ENCODE measurements around the gene RPL9. TPM values are rescaled to one million over a fixed set of nuclear protein-coding genes. Genes with fewer than 3 reads are reported as not detected.
A peak's percentile ranks its signal among the peaks of the same experiment; 100 is the strongest.

RPL9 gene
- total and polyA plus RNA-seq, 4 experiments from 2014 or later = 2,318 to 2,913 (median 2,432) TPM

GRCh38 chr4:39497909-39498726 is 39.4 kb upstream of the RPL9 start:
- no peak overlapping the region for H3K4me3 Mint-ChIP-seq
- Histone ChIP-seq H3K4me3 (ENCODE audit: low read length in 2 of 2) (no peak overlapping the region), H3K9me3 (ENCODE audit: control insufficient read depth in 1 of 2, low read length in 2 of 2) (no peaks in the 10 kb centered on the region), H3K4me1 (ENCODE audit: insufficient read depth, low read length) (no peaks in the 10 kb centered on the region), H3K27ac (ENCODE audit: low read depth, low read length) (no peak overlapping the region), H3K27me3 (ENCODE audit: insufficient read depth, low read length) (no peaks in the 10 kb centered on the region), H3K36me3 (ENCODE audit: insufficient read depth, low read length) (peaks cover 8% of the 10 kb centered on the region)
- H3K36me3 Mint-ChIP-seq = peaks cover 18 to 21% of the 10 kb centered on the region in 2 donors
- intact Hi-C loops (cut with micrococcal nuclease) = no loop called here
- DNase-seq = no peak
- ChIA-PET POLR2A (ENCODE audit: partially characterized antibody) (no interaction called here), CTCF (ENCODE audit: partially characterized antibody) (no interaction called here)
- H3K27me3 Mint-ChIP-seq = peaks cover 0 to 2% of the 10 kb centered on the region in 2 donors
- no peak overlapping the region for H3K27ac Mint-ChIP-seq
- no peaks in the 10 kb centered on the region for H3K4me1 Mint-ChIP-seq
- H3K9me3 Mint-ChIP-seq = no peaks in the 10 kb centered on the region

- Histone ChIP-seq H3K4me1 (ENCODE audit: insufficient read depth, low read length) (no peaks in the 10 kb centered on the region), H3K4me3 (ENCODE audit: low read length in 2 of 2) (no peak overlapping the region), H3K27me3 (ENCODE audit: insufficient read depth, low read length) (no peaks in the 10 kb centered on the region), H3K9me3 (ENCODE audit: control insufficient read depth in 1 of 2, low read length in 2 of 2) (no peaks in the 10 kb centered on the region), H3K36me3 (ENCODE audit: insufficient read depth, low read length) (no peaks in the 10 kb centered on the region), H3K27ac (ENCODE audit: low read depth, low read length) (no peak overlapping the region)
- intact Hi-C loops (cut with micrococcal nuclease) = no loop called here
- H3K27me3 Mint-ChIP-seq = peaks cover 0 to 2% of the 10 kb centered on the region in 2 donors
- H3K27ac Mint-ChIP-seq = no peak overlapping the region
- POLR2A ChIA-PET (ENCODE audit: partially characterized antibody) = no interaction called here
- H3K4me3 Mint-ChIP-seq = peak overlapping the region in 1 of 8 donors; percentile 42
- no peaks in the 10 kb centered on the region for H3K4me1 Mint-ChIP-seq
- no peaks in the 10 kb centered on the region for H3K9me3 Mint-ChIP-seq
- no peak for DNase-seq
- CTCF ChIA-PET (ENCODE audit: partially characterized antibody) = interaction anchor here (1.2 to 1.5 kb wide), 2 partner anchors 8 to 24 kb away, joined by 3 read pairs; no protein-coding TSS in a partner anchor
- H3K36me3 Mint-ChIP-seq = peaks cover 7 to 13% of the 10 kb centered on the region in 2 donors
Observed at GRCh38 chr4:39495446-39496213, 36.9 kb upstream of the RPL9 start.

GRCh38 chr4:39494354-39494753 is 35.6 kb upstream of the RPL9 start:
- no peak overlapping the region for H3K27ac Mint-ChIP-seq
- ChIA-PET POLR2A (ENCODE audit: partially characterized antibody) (no interaction called here), CTCF (ENCODE audit: partially characterized antibody) (no interaction called here)
- Histone ChIP-seq H3K4me3 (ENCODE audit: low read length in 2 of 2) (no peak overlapping the region), H3K4me1 (ENCODE audit: insufficient read depth, low read length) (no peaks in the 10 kb centered on the region), H3K36me3 (ENCODE audit: insufficient read depth, low read length) (no peaks in the 10 kb centered on the region), H3K9me3 (ENCODE audit: control insufficient read depth in 1 of 2, low read length in 2 of 2) (no peaks in the 10 kb centered on the region), H3K27me3 (ENCODE audit: insufficient read depth, low read length) (no peaks in the 10 kb centered on the region), H3K27ac (ENCODE audit: low read depth, low read length) (no peak overlapping the region)
- peaks cover 3 to 8% of the 10 kb centered on the region in 2 donors for H3K36me3 Mint-ChIP-seq
- DNase-seq = no peak
- no peak overlapping the region for H3K4me3 Mint-ChIP-seq
- H3K27me3 Mint-ChIP-seq = peaks cover 0 to 2% of the 10 kb centered on the region in 2 donors
- no peaks in the 10 kb centered on the region for H3K9me3 Mint-ChIP-seq
- intact Hi-C loops (cut with micrococcal nuclease) = no loop called here
- no peaks in the 10 kb centered on the region for H3K4me1 Mint-ChIP-seq

GRCh38 chr4:39490322-39490721 is 31.6 kb upstream of the RPL9 start:
- no peak overlapping the region for H3K27ac Mint-ChIP-seq
- peaks cover 2% of the 10 kb centered on the region in 2 donors for H3K27me3 Mint-ChIP-seq
- no peaks in the 10 kb centered on the region for H3K36me3 Mint-ChIP-seq
- no peak overlapping the region for H3K4me3 Mint-ChIP-seq
- Histone ChIP-seq H3K27ac (ENCODE audit: low read depth, low read length) (no peak overlapping the region), H3K4me1 (ENCODE audit: insufficient read depth, low read length) (no peaks in the 10 kb centered on the region), H3K27me3 (ENCODE audit: insufficient read depth, low read length) (no peaks in the 10 kb centered on the region), H3K4me3 (ENCODE audit: low read length in 2 of 2) (no peak overlapping the region), H3K9me3 (ENCODE audit: control insufficient read depth in 1 of 2, low read length in 2 of 2) (no peaks in the 10 kb centered on the region), H3K36me3 (ENCODE audit: insufficient read depth, low read length) (no peaks in the 10 kb centered on the region)
- no peak for DNase-seq
- ChIA-PET CTCF (ENCODE audit: partially characterized antibody) (interaction anchor here (1.1 kb wide), 1 partner anchor 21 kb away, joined by 3 read pairs; no protein-coding TSS in a partner anchor), POLR2A (ENCODE audit: partially characterized antibody) (no interaction called here)
- no peaks in the 10 kb centered on the region for H3K4me1 Mint-ChIP-seq
- intact Hi-C loops (cut with micrococcal nuclease) = no loop called here
- peaks cover 0 to 2% (median 0%) of the 10 kb centered on the region in 8 donors for H3K9me3 Mint-ChIP-seq

- Histone ChIP-seq H3K27me3 (ENCODE audit: insufficient read depth, low read length) (no peaks in the 10 kb centered on the region), H3K36me3 (ENCODE audit: insufficient read depth, low read length) (no peaks in the 10 kb centered on the region), H3K4me1 (ENCODE audit: insufficient read depth, low read length) (no peaks in the 10 kb centered on the region), H3K27ac (ENCODE audit: low read depth, low read length) (no peak overlapping the region), H3K9me3 (ENCODE audit: control insufficient read depth in 1 of 2, low read length in 2 of 2) (no peaks in the 10 kb centered on the region), H3K4me3 (ENCODE audit: low read length in 2 of 2) (no peak overlapping the region)
- Mint-ChIP-seq H3K27ac (no peak overlapping the region), H3K36me3 (no peaks in the 10 kb centered on the region), H3K4me3 (no peak overlapping the region), H3K9me3 (peaks cover 0 to 11% (median 8%) of the 10 kb centered on the region in 8 donors), H3K27me3 (peaks cover 0 to 2% of the 10 kb centered on the region in 2 donors), H3K4me1 (no peaks in the 10 kb centered on the region)
- POLR2A ChIA-PET (ENCODE audit: partially characterized antibody) = no interaction called here
- CTCF ChIA-PET (ENCODE audit: partially characterized antibody) = no interaction called here
- intact Hi-C loops (cut with micrococcal nuclease) = no loop called here
- no peak for DNase-seq
Observed at GRCh38 chr4:39486221-39486804, 27.6 kb upstream of the RPL9 start.

GRCh38 chr4:39484582-39485272 is 26.0 kb upstream of the RPL9 start:
- ChIA-PET CTCF (ENCODE audit: partially characterized antibody) (interaction anchor here (0.7 kb wide), 1 partner anchor 726 kb away, joined by 3 read pairs; no protein-coding TSS in a partner anchor), POLR2A (ENCODE audit: partially characterized antibody) (no interaction called here)
- intact Hi-C loops (cut with micrococcal nuclease) = no loop called here
- no peak for DNase-seq
- Histone ChIP-seq H3K4me3 (ENCODE audit: low read length in 2 of 2) (no peak overlapping the region), H3K9me3 (ENCODE audit: control insufficient read depth in 1 of 2, low read length in 2 of 2) (no peaks in the 10 kb centered on the region), H3K36me3 (ENCODE audit: insufficient read depth, low read length) (no peaks in the 10 kb centered on the region), H3K27me3 (ENCODE audit: insufficient read depth, low read length) (no peaks in the 10 kb centered on the region), H3K27ac (ENCODE audit: low read depth, low read length) (no peak overlapping the region), H3K4me1 (ENCODE audit: insufficient read depth, low read length) (no peaks in the 10 kb centered on the region)
- H3K36me3 Mint-ChIP-seq = no peaks in the 10 kb centered on the region
- peaks cover 0 to 11% (median 8%) of the 10 kb centered on the region in 8 donors for H3K9me3 Mint-ChIP-seq
- H3K27me3 Mint-ChIP-seq = peaks cover 0 to 2% of the 10 kb centered on the region in 2 donors
- no peaks in the 10 kb centered on the region for H3K4me1 Mint-ChIP-seq
- no peak overlapping the region for H3K4me3 Mint-ChIP-seq
- no peak overlapping the region for H3K27ac Mint-ChIP-seq
